Measurements from ENCODE around the gene CASTOR1.

Gene CASTOR1

DNA sequence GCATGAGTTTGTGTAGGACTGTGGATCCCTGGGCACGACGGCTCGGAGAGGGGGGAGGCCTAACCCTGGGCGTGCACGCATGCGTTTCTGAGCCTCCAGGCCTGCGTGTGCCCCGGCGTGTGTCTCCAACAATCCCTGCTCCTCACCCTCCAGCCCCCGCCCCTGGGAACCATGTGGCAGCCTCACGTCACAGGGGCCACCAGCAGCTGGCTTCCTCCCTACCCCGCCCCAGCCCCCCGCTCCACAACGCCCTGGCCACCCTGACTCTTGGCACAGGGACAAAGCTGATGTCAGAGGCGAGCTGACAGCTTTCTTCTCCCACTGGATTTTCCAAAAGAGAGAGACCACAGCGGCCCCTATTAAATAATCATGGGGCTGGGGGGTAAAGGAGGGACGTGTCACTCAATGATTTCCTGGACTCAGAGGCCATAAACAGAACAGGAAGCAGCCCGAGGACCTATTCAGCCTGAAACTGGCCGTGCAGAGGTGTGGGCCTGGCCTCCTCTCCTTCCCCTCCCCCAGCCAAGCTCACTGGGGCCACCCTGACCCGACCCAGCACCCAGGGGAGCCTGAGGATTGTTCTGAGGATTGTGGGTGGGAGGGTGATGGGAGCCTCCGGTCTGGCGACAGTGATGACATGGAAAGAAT is 36.0 kb downstream of the CASTOR1 start:
- Histone ChIP-seq H4K20me1 (ENCODE audit: insufficient read depth, low read length) (no peaks in the 10 kb centered on the region), H3K4me1 (ENCODE audit: insufficient read depth, low read length, severe bottlenecking) (no peaks in the 10 kb centered on the region), H3K4me3 (ENCODE audit: low read depth, low read length, poor library complexity, severe bottlenecking) (no peak overlapping the region), H3K9ac (ENCODE audit: low read length) (no peak overlapping the region), H3K4me2 (ENCODE audit: low read length) (no peak overlapping the region), H3K9me3 (ENCODE audit: low read length) (no peaks in the 10 kb centered on the region), H3K27me3 (ENCODE audit: insufficient read depth, low read length) (no peaks in the 10 kb centered on the region), H3F3A (ENCODE audit: insufficient read depth, low read length) (no peaks in the 10 kb centered on the region), H3K79me2 (ENCODE audit: insufficient read depth, low read length) (no peaks in the 10 kb centered on the region), H3K36me3 (ENCODE audit: insufficient read depth, low read length) (no peaks in the 10 kb centered on the region), H3K9me2 (ENCODE audit: low read depth, low read length) (no peaks in the 10 kb centered on the region), H2AFZ (ENCODE audit: low read length) (no peak overlapping the region), H3K27ac (ENCODE audit: low read depth, low read length, poor library complexity, severe bottlenecking) (no peak overlapping the region)
- TF ChIP-seq EZH2 (IDR thresholded peaks at IDR 0.05; ENCODE audit: borderline replicate concordance, low read length), result no peak

DNA sequence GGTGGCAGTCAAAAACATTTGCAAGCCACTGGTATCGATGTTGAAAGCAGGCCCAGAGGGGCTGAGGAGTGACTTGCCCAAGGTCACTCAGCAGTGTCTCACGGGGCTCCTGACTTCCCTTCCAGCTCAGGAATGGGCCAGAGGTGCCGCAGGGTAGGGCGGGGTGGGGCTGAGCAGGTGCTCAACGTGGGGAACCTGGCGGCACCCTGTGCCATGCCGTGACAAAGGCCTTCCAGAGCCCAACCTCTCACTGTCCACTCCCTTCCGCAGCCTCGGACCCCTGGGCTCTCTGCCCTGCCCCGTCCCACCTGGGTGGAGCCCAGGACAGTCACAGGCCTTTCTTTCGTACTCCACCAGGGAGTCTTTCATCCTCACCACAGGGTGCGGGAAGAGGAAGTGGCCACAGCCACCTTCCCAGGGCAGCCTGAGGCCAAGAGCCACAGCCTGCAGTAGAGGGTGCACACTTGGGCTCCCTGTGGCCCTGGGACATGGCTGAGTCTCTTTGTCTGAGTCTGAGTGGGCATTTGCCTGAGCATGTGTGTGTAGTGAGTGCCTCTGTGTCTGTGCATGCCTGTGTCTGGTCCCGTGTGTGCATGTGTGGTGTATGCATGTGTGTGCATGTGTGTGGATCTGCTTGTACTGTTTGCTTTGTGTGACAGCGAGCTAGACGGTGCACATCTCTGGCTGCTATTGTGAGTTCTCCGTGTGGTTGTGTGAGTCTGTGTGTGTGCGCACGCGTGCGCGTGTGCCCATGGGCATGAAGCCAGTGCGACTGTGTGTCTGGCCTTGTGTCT is 36.7 kb downstream of the CASTOR1 start:
- Histone ChIP-seq H3K4me2 (ENCODE audit: low read length) (no peak overlapping the region), H3K4me3 (ENCODE audit: low read depth, low read length, poor library complexity, severe bottlenecking) (no peak overlapping the region), H3K36me3 (ENCODE audit: insufficient read depth, low read length) (no peaks in the 10 kb centered on the region), H3K79me2 (ENCODE audit: insufficient read depth, low read length) (no peaks in the 10 kb centered on the region), H3K27me3 (ENCODE audit: insufficient read depth, low read length) (0 out of 2 replicates have a peak, but pooled peaks cover 2% of the 10 kb centered on the region), H3K9me2 (ENCODE audit: low read depth, low read length) (no peaks in the 10 kb centered on the region), H3K9ac (ENCODE audit: low read length) (no peak overlapping the region), H3K9me3 (ENCODE audit: low read length) (no peaks in the 10 kb centered on the region), H3F3A (ENCODE audit: insufficient read depth, low read length) (no peaks in the 10 kb centered on the region), H2AFZ (ENCODE audit: low read length) (no peak overlapping the region), H4K20me1 (ENCODE audit: insufficient read depth, low read length) (no peaks in the 10 kb centered on the region), H3K4me1 (ENCODE audit: insufficient read depth, low read length, severe bottlenecking) (no peaks in the 10 kb centered on the region), H3K27ac (ENCODE audit: low read depth, low read length, poor library complexity, severe bottlenecking) (no peak overlapping the region)
- no peak for TF ChIP-seq EZH2 (IDR thresholded peaks at IDR 0.05; ENCODE audit: borderline replicate concordance, low read length)
- TF ChIP-seq, protein P1, sequence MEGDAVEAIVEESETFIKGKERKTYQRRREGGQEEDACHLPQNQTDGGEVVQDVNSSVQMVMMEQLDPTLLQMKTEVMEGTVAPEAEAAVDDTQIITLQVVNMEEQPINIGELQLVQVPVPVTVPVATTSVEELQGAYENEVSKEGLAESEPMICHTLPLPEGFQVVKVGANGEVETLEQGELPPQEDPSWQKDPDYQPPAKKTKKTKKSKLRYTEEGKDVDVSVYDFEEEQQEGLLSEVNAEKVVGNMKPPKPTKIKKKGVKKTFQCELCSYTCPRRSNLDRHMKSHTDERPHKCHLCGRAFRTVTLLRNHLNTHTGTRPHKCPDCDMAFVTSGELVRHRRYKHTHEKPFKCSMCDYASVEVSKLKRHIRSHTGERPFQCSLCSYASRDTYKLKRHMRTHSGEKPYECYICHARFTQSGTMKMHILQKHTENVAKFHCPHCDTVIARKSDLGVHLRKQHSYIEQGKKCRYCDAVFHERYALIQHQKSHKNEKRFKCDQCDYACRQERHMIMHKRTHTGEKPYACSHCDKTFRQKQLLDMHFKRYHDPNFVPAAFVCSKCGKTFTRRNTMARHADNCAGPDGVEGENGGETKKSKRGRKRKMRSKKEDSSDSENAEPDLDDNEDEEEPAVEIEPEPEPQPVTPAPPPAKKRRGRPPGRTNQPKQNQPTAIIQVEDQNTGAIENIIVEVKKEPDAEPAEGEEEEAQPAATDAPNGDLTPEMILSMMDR (IDR thresholded peaks at IDR 0.05; ENCODE audit: low read length), result no peak

DNA sequence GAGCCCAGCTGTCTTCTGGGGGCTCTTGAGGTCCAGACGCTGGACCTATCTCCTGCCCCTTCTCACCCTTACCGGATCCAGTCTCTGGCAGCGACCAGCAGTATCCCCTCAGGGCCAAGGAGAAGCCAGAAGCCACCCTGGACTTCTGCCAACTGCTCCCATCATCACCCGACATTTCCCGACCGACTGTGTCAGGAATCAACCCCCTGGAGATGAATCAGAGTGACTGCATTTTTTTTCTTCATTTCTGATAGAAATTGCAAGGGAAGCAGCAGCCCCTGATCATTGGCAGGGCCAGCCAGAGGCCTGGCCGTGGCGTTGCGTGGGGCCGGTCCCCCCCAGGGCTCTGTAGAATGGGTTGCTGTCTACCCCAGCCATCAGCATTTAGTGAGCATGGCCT is 37.6 kb downstream of the CASTOR1 start:
- H3K9me3 ChIP-seq (ENCODE audit: low read length), result no peaks in the 10 kb centered on the region
- H3K27ac ChIP-seq (ENCODE audit: low read depth, low read length, poor library complexity, severe bottlenecking), result no peak overlapping the region
- H4K20me1 ChIP-seq (ENCODE audit: insufficient read depth, low read length), result no peaks in the 10 kb centered on the region
- H3K4me3 ChIP-seq (ENCODE audit: low read depth, low read length, poor library complexity, severe bottlenecking), result no peak overlapping the region
- no peak for TF ChIP-seq EZH2 (IDR thresholded peaks at IDR 0.05; ENCODE audit: borderline replicate concordance, low read length)
- TF ChIP-seq, protein P1 (IDR thresholded peaks at IDR 0.05; ENCODE audit: low read length), result no peak
- 0 out of 2 replicates have a peak, but pooled peaks cover 8% of the 10 kb centered on the region for H3K27me3 ChIP-seq (ENCODE audit: insufficient read depth, low read length)
- H3K9me2 ChIP-seq (ENCODE audit: low read depth, low read length), result no peaks in the 10 kb centered on the region
- no peaks in the 10 kb centered on the region for H3K79me2 ChIP-seq (ENCODE audit: insufficient read depth, low read length)
- H3F3A ChIP-seq (ENCODE audit: insufficient read depth, low read length), result no peaks in the 10 kb centered on the region
- no peak overlapping the region for H3K9ac ChIP-seq (ENCODE audit: low read length)
- no peaks in the 10 kb centered on the region for H3K36me3 ChIP-seq (ENCODE audit: insufficient read depth, low read length)
- H3K4me2 ChIP-seq (ENCODE audit: low read length), result no peak overlapping the region
- no peak overlapping the region for H2AFZ ChIP-seq (ENCODE audit: low read length)
- no peaks in the 10 kb centered on the region for H3K4me1 ChIP-seq (ENCODE audit: insufficient read depth, low read length, severe bottlenecking)
